ENCODE data around the gene CNTN4.

- TF ChIP-seq, protein P1, sequence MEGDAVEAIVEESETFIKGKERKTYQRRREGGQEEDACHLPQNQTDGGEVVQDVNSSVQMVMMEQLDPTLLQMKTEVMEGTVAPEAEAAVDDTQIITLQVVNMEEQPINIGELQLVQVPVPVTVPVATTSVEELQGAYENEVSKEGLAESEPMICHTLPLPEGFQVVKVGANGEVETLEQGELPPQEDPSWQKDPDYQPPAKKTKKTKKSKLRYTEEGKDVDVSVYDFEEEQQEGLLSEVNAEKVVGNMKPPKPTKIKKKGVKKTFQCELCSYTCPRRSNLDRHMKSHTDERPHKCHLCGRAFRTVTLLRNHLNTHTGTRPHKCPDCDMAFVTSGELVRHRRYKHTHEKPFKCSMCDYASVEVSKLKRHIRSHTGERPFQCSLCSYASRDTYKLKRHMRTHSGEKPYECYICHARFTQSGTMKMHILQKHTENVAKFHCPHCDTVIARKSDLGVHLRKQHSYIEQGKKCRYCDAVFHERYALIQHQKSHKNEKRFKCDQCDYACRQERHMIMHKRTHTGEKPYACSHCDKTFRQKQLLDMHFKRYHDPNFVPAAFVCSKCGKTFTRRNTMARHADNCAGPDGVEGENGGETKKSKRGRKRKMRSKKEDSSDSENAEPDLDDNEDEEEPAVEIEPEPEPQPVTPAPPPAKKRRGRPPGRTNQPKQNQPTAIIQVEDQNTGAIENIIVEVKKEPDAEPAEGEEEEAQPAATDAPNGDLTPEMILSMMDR (IDR thresholded peaks at IDR 0.05) = no peak
- no peak for TF ChIP-seq POLR2A (IDR thresholded peaks at IDR 0.05)
Measured at GRCh38 chr3:3105246-3105645, 1006.6 kb downstream of the CNTN4 start.

Measured in right lobe of liver (tissue), 4 donors.